SK-N-SH treated with all-trans-retinoic acid at 6 μM for 48 hours (cell line): ENCODE results near the gene TMEM39A.

ENCODE experiments used
- ARNTL ChIP-seq: fragments of 450-650 bp; formaldehyde crosslinking; IDR thresholded peaks from 2 replicates; pipeline ENCODE4 v1.5.0; 2020; ENCODE audit warnings: low read depth, mild to moderate bottlenecking, moderate library complexity, borderline replicate concordance
- BACH2 ChIP-seq: fragments of 250-450 bp; sonication (Bioruptor Pico); IDR thresholded peaks from 2 replicates; pipeline ENCODE4 v1.9.0; 2021; ENCODE audit warnings: mild to moderate bottlenecking, borderline replicate concordance
- CREB5 ChIP-seq: fragments of 250-450 bp; sonication (Bioruptor Pico); IDR thresholded peaks from 2 replicates; pipeline ENCODE4 v1.5.1; 2020; ENCODE audit warnings: low read depth, mild to moderate bottlenecking, moderate library complexity
- GLIS3 ChIP-seq: fragments of 250-450 bp; sonication (Bioruptor Pico); IDR thresholded peaks from 2 replicates; pipeline ENCODE4 v1.5.0; 2020; ENCODE audit warnings: mild to moderate bottlenecking, moderate library complexity
- PATZ1 ChIP-seq: fragments of 250-450 bp; sonication (Bioruptor Pico); IDR thresholded peaks from 2 replicates; pipeline ENCODE4 v1.8.0; 2020; ENCODE audit warnings: mild to moderate bottlenecking, moderate library complexity, borderline replicate concordance
- RARB ChIP-seq: fragments of 250-450 bp; sonication (Bioruptor Pico); IDR thresholded peaks from 2 replicates; pipeline ENCODE4 v1.8.0; 2021; ENCODE audit warnings: mild to moderate bottlenecking, moderate library complexity
- ZC3H10 ChIP-seq: fragments of 250-450 bp; sonication (Bioruptor Pico); IDR thresholded peaks from 2 replicates; pipeline ENCODE4 v1.5.1; 2021; ENCODE audit warnings: mild to moderate bottlenecking, moderate library complexity

- TF ChIP-seq ZC3H10 (CRISPR knock-in tag), result no peak
- TF ChIP-seq PATZ1 (CRISPR knock-in tag), result no peak
- no peak for TF ChIP-seq RARB
- TF ChIP-seq CREB5 (CRISPR knock-in tag), result no peak
- no peak for TF ChIP-seq ARNTL (CRISPR knock-in tag)
- no peak for TF ChIP-seq BACH2 (CRISPR knock-in tag)
- TF ChIP-seq GLIS3 (CRISPR knock-in tag), result no peak
Observed at GRCh38 chr3:119416873-119417272, 46.5 kb downstream of the TMEM39A start.
